ENCODE data around the gene DOCK9. TPM values are rescaled to one million over a fixed set of nuclear protein-coding genes. Genes with fewer than 3 reads are reported as not detected.

DOCK9 gene
- polyA plus RNA-seq, 3 donors: 0.01 TPM; not detected in 2

GRCh38 chr13:98922306-98922705 is 55.6 kb downstream of the DOCK9 start:
- peaks cover 3 to 4% of the 10 kb centered on the region in 2 donors for H3K4me1 ChIP-seq (ENCODE audit: control insufficient read depth in 1 of 2, insufficient read depth in 2 of 2, low read length in 2 of 2)
- no peak overlapping the region for H2AFZ ChIP-seq (ENCODE audit: insufficient read depth, low read depth, low read length, poor library complexity, severe bottlenecking)
- Mint-ChIP-seq H3K36me3 (no peaks in the 10 kb centered on the region), H3K9me3 (no peaks in the 10 kb centered on the region), H3K27ac (no peak overlapping the region), H3K4me1 (peaks cover 8% of the 10 kb centered on the region), H3K27me3 (ENCODE audit: low read depth in 3 of 3) (peaks cover 0 to 3% (median 0%) of the 10 kb centered on the region in 3 donors), H3K4me3 (no peak overlapping the region)
- H3K27ac ChIP-seq (ENCODE audit: low read depth in 1 of 2, low read length in 2 of 2): no peak overlapping the region
- TF ChIP-seq CTCF (IDR thresholded peaks at IDR 0.05): no peak
- DNase-seq: no peak
- intact Hi-C loops (cut with micrococcal nuclease): no loop called here
- no peaks in the 10 kb centered on the region for H3K27me3 ChIP-seq (ENCODE audit: control insufficient read depth in 2 of 2, insufficient read depth in 2 of 2, low read length in 2 of 2)
- 88% methylated on average over 1 of the region's 4 CpGs for WGBS (ENCODE audit: insufficient coverage)
- no peaks in the 10 kb centered on the region for H4K20me1 ChIP-seq (ENCODE audit: insufficient read depth, low read length)
- H3K4me2 ChIP-seq (replicated peaks; ENCODE audit: extremely low read depth, low read length, poor library complexity, severe bottlenecking): no peak overlapping the region
- H3K4me3 ChIP-seq (replicated peaks in 1 of 3; ENCODE audit: low read depth in 2 of 3, low read length in 3 of 3): no peak overlapping the region
- H3K79me2 ChIP-seq (ENCODE audit: insufficient read depth, low read length): no peaks in the 10 kb centered on the region
- H3K9ac ChIP-seq (ENCODE audit: insufficient read depth, low read length, poor library complexity, severe bottlenecking): no peak overlapping the region
- H3K9me3 ChIP-seq (replicated peaks in 1 of 2; ENCODE audit: control insufficient read depth in 1 of 2, insufficient read depth in 1 of 2, low read length in 2 of 2): no peaks in the 10 kb centered on the region
- H3K36me3 ChIP-seq (replicated peaks in 1 of 2; ENCODE audit: control insufficient read depth in 1 of 2, insufficient read depth in 2 of 2, low read length in 2 of 2): no peaks in the 10 kb centered on the region

GRCh38 chr13:98921786-98922185 is 56.1 kb downstream of the DOCK9 start:
- intact Hi-C loops (cut with micrococcal nuclease): no loop called here
- Histone ChIP-seq H4K20me1 (ENCODE audit: insufficient read depth, low read length) (no peaks in the 10 kb centered on the region), H2AFZ (ENCODE audit: insufficient read depth, low read depth, low read length, poor library complexity, severe bottlenecking) (no peak overlapping the region), H3K9ac (ENCODE audit: insufficient read depth, low read length, poor library complexity, severe bottlenecking) (no peak overlapping the region), H3K27me3 (ENCODE audit: control insufficient read depth in 2 of 2, insufficient read depth in 2 of 2, low read length in 2 of 2) (no peaks in the 10 kb centered on the region), H3K9me3 (replicated peaks in 1 of 2; ENCODE audit: control insufficient read depth in 1 of 2, insufficient read depth in 1 of 2, low read length in 2 of 2) (no peaks in the 10 kb centered on the region), H3K4me3 (replicated peaks in 1 of 3; ENCODE audit: low read depth in 2 of 3, low read length in 3 of 3) (no peak overlapping the region), H3K36me3 (replicated peaks in 1 of 2; ENCODE audit: control insufficient read depth in 1 of 2, insufficient read depth in 2 of 2, low read length in 2 of 2) (no peaks in the 10 kb centered on the region), H3K27ac (ENCODE audit: low read depth in 1 of 2, low read length in 2 of 2) (no peak overlapping the region), H3K4me1 (ENCODE audit: control insufficient read depth in 1 of 2, insufficient read depth in 2 of 2, low read length in 2 of 2) (peaks cover 3 to 4% of the 10 kb centered on the region in 2 donors), H3K79me2 (ENCODE audit: insufficient read depth, low read length) (no peaks in the 10 kb centered on the region), H3K4me2 (replicated peaks; ENCODE audit: extremely low read depth, low read length, poor library complexity, severe bottlenecking) (no peak overlapping the region)
- Mint-ChIP-seq H3K4me3 (no peak overlapping the region), H3K27me3 (ENCODE audit: low read depth in 3 of 3) (peaks cover 0 to 3% (median 0%) of the 10 kb centered on the region in 3 donors), H3K9me3 (no peaks in the 10 kb centered on the region), H3K36me3 (no peaks in the 10 kb centered on the region), H3K4me1 (peaks cover 8% of the 10 kb centered on the region), H3K27ac (no peak overlapping the region)
- TF ChIP-seq CTCF (IDR thresholded peaks at IDR 0.05): no peak
- DNase-seq: no peak
- WGBS (ENCODE audit: insufficient coverage): 97% methylated on average over 5 of the region's 5 CpGs

Measured in CD14-positive monocyte (primary cell).